ENCODE measurements around the gene E2F4. TPM values are rescaled to one million over a fixed set of nuclear protein-coding genes. Genes with fewer than 3 reads are reported as not detected.

E2F4 gene
- total and polyA plus RNA-seq, 2 of the 8 experiments (the other 6 are each of a cell fraction or from before 2014, with no cell fraction given): 79.9 to 157 TPM

DNA sequence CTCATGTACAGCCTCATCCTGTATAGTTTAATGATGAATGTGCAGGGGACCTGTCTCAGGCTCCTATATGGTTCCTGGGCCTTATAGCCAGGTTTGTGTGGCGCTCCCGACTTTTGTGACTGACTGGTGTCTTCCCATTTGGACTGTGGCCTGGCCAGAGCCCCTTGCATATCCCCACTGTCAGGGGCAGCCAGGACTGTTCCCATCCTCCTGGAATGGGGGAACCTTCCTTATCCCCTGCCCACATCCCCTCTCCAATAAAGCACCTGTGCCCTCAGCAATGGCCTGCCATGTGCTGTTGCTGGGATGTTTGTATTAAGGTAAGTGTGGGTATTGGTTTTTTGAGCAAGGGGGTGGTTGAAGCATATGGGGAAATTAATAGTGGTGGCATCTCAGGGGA, 43.7 kb upstream of the E2F4 start:
- peaks cover 10 to 29% (median 21%) of the 10 kb centered on the region in 4 experiments for H3K27me3 ChIP-seq (replicated peaks in 1 of 4; ENCODE audit: control insufficient read depth in 3 of 4, extremely low read depth in 1 of 4, insufficient read depth in 3 of 4, low read length in 3 of 4)
- TF ChIP-seq KDM1A (IDR thresholded peaks at IDR 0.05; ENCODE audit: borderline replicate concordance, low read length) (no peak), CBX5 (IDR thresholded peaks at IDR 0.05; ENCODE audit: low read depth, low read length) (no peak), ZNF274 (IDR thresholded peaks at IDR 0.05; ENCODE audit: borderline replicate concordance, extremely low read depth, low read length) (no peak), BACH1 (IDR thresholded peaks at IDR 0.05; ENCODE audit: low read length) (no peak), SIX5 (IDR thresholded peaks at IDR 0.05; ENCODE audit: low read depth, low read length) (no peak), CHD1 (IDR thresholded peaks at IDR 0.05; ENCODE audit: low read depth, low read length) (no peak), POLR2AphosphoS5 (IDR thresholded peaks at IDR 0.05; ENCODE audit: low read depth, low read length) (no peak), TAF7 (optimal IDR thresholded peaks at IDR 0.05; ENCODE audit: borderline replicate concordance, low read depth, low read length) (no peak), CBX8 (IDR thresholded peaks at IDR 0.05; ENCODE audit: borderline replicate concordance, low read depth, low read length) (no peak), CTBP2 (IDR thresholded peaks at IDR 0.05; ENCODE audit: borderline replicate concordance, insufficient read depth, insufficient read length, low read length) (no peak), SUZ12 (IDR thresholded peaks at IDR 0.05; ENCODE audit: low read length) (no peak), JUN (IDR thresholded peaks at IDR 0.05; ENCODE audit: low read depth, low read length) (no peak), TBP (IDR thresholded peaks at IDR 0.05; ENCODE audit: low read depth, low read length) (no peak)
- TF ChIP-seq, protein P1, sequence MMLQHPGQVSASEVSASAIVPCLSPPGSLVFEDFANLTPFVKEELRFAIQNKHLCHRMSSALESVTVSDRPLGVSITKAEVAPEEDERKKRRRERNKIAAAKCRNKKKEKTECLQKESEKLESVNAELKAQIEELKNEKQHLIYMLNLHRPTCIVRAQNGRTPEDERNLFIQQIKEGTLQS (IDR thresholded peaks at IDR 0.05; ENCODE audit: insufficient read depth, low read depth, low read length): no peak

More for the DNA sequence above, 43.7 kb upstream of the E2F4 start:
- Histone ChIP-seq H3K4me3 (ENCODE audit: extremely low read depth in 1 of 4, insufficient read depth in 2 of 4, low read depth in 3 of 4, low read length in 4 of 4) (no peak overlapping the region), H4K8ac (ENCODE audit: extremely low read depth, insufficient read depth, low read length) (no peak overlapping the region), H2BK12ac (ENCODE audit: low read depth, low read length) (no peak overlapping the region), H3K56ac (replicated peaks; ENCODE audit: insufficient read length, low read depth, low read length) (no peak overlapping the region), H3K36me3 (ENCODE audit: control insufficient read depth in 2 of 4, insufficient read depth in 4 of 4, low read length in 3 of 4) (peaks cover 11 to 31% (median 20%) of the 10 kb centered on the region in 4 experiments; a peak in 6 of 8 replicates), H3K79me1 (ENCODE audit: low read depth, low read length) (no peaks in the 10 kb centered on the region), H3K9me3 (ENCODE audit: insufficient read depth in 2 of 2, low read depth in 1 of 2, low read length in 1 of 2) (no peaks in the 10 kb centered on the region; a peak in 1 of 4 replicates), H2AK5ac (ENCODE audit: low read depth, low read length) (no peak overlapping the region; the same call in 1 of the 2 replicates), H3K23ac (ENCODE audit: insufficient read length) (no peak overlapping the region), H2BK15ac (ENCODE audit: low read length) (no peak overlapping the region), H3K4ac (replicated peaks; ENCODE audit: insufficient read length, low read depth, low read length) (no peak overlapping the region), H3K4me2 (ENCODE audit: insufficient read depth in 1 of 2, low read depth in 2 of 2, low read length in 2 of 2) (no peak overlapping the region), H3K18ac (ENCODE audit: extremely low read depth, low read length) (no peak overlapping the region), H3K9ac (replicated peaks in 1 of 4; ENCODE audit: extremely low read depth in 1 of 4, low read depth in 3 of 4, low read length in 3 of 4) (no peak overlapping the region; a peak in 1 of 7 replicates), H3K4me1 (replicated peaks in 1 of 4; ENCODE audit: control insufficient read depth in 3 of 4, insufficient read depth in 4 of 4, low read length in 3 of 4) (peaks cover 0 to 11% (median 8%) of the 10 kb centered on the region in 4 experiments; a peak in 5 of 7 replicates), H3K79me2 (ENCODE audit: control insufficient read depth in 1 of 2, insufficient read depth in 2 of 2, low read length in 2 of 2) (no peaks in the 10 kb centered on the region), H4K20me1 (replicated peaks in 1 of 2; ENCODE audit: control insufficient read depth in 1 of 2, insufficient read depth in 2 of 2, low read length in 2 of 2) (peaks cover 3 to 19% of the 10 kb centered on the region in 2 experiments), H2BK20ac (ENCODE audit: low read length) (no peak overlapping the region), H3K14ac (ENCODE audit: insufficient read length) (no peak overlapping the region), H2BK5ac (ENCODE audit: low read depth, low read length) (no peak overlapping the region), H3K27ac (ENCODE audit: low read depth, low read length) (no peak overlapping the region), H2AFZ (ENCODE audit: low read length) (no peak overlapping the region), H4K5ac (ENCODE audit: insufficient read length, low read depth, low read length) (no peak overlapping the region), H3K23me2 (ENCODE audit: low read depth, low read length) (peaks cover 13% of the 10 kb centered on the region; the same call in 1 of the 2 replicates), H4K91ac (replicated peaks; ENCODE audit: insufficient read length, low read length) (no peak overlapping the region), H2BK120ac (replicated peaks; ENCODE audit: low read depth, low read length) (no peak overlapping the region)
- ChIA-PET POLR2A (ENCODE audit: partially characterized antibody) (interaction anchor here (1.7 kb wide), 1 partner anchor 21 kb away, joined by 4 read pairs; no protein-coding TSS in a partner anchor), CTCF (ENCODE audit: partially characterized antibody) (interaction anchor here (0.9 to 1.6 kb wide), 4 partner anchors 55 to 183 kb away, joined by 3 to 4 read pairs (median 4); no protein-coding TSS in a partner anchor)
- FAIRE-seq: no peak
- 100% methylated on average over 2 of the region's 2 CpGs; no CpG with 5 or more reads in 1 of the 2 experiments for WGBS, 2 experiments (ENCODE audit: extremely low coverage in 1 of 2, insufficient coverage in 1 of 2, insufficient read length in 1 of 2, insufficient replicate concordance in 2 of 2, low coverage in 1 of 2, low lambda C conversion rate in 2 of 2, missing lambda C conversion rate in 1 of 2)
- DNase-seq (ENCODE audit: low read depth in 1 of 2, low spot score in 2 of 2): no peak
